GM18511 (cell line): ENCODE data around the gene KCNK6.
A peak's percentile ranks its signal among the peaks of the same experiment; 100 is the strongest.
"Not testable (repeated sequence)": the region's sequence is repeated elsewhere in the genome, so short reads cannot be mapped to it uniquely, and the experiment has no call there.

ENCODE experiments used
- ATAC-seq: cut with Tn5 transposase; IDR thresholded peaks from one replicate; pipeline ENCODE4 v1.9.1; 2021; ENCODE audit warnings: mild to moderate bottlenecking, moderate library complexity; ENCODE audit not compliant: unreplicated experiment

The KCNK6 gene

DNA sequence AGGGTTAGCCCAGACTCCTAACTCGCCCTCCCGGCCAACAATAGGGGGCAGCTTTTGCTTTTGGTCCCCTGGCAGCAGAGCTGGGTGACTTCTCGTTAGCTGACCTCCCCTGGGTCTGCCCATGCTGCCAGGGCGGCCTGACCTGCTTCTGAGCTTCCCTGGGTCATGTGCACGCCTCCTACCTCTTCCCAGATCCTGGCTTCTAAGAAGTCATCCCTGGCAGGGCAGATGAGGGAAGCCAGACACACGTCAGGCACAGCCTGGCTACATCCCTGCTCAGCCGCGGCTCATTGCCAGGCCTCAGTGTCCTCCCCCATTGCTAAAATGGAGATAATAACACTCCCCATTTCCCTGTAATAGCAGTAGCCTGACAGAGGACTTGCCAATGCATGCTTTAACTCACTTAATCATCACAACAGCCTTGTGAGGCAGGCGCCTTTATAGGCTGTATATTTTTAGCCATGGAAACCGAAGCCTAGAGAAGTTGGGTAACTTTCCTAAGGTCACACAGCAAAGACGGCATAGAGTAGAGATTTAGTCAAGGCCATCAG is 2.1 kb downstream of the KCNK6 start:
- no peak for ATAC-seq

DNA sequence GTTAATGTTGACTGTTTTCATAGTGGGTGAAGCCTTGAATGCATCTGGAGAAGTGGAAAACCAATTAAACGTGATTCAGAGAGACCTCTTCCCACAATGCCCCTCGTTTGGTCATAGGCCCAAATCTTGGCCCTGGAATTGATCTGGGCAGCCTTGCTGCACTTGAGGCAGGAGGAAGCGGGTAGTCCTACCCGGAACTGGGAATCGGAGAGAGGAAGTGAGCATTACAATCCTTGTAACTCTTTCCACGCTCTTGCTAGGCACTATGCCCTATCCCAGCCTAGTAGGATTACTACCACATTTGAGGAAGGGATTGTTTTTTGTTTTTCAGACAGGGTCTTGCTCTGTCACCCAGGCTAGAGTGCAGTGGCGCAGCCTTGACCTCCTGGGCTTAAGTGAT is 3.6 kb downstream of the KCNK6 start:
- ATAC-seq = no peak

DNA sequence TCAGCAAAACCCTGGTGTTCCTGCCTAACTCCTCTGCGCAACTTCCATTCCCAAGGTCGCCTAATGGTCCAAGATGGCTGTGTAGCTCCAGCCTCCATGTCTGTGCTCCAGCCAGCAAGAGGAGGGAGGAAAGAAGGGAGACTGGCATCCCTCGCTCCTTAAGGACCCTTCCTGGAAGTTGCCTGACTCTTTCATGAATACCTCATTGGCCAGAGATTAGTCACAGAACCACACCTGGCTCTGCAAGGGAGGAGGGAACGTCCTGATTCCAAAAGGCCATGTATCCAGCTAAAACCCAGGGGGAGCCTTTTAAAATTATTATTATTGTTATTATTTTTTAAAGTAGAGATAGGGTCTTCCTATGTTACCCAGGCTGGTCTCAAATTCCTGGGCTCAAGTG is 4.8 kb downstream of the KCNK6 start:
- ATAC-seq = no peak

DNA sequence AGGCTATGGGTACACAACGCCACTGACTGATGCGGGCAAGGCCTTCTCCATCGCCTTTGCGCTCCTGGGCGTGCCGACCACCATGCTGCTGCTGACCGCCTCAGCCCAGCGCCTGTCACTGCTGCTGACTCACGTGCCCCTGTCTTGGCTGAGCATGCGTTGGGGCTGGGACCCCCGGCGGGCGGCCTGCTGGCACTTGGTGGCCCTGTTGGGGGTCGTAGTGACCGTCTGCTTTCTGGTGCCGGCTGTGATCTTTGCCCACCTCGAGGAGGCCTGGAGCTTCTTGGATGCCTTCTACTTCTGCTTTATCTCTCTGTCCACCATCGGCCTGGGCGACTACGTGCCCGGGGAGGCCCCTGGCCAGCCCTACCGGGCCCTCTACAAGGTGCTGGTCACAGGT is 6.9 kb downstream of the KCNK6 start:
- no peak for ATAC-seq

DNA sequence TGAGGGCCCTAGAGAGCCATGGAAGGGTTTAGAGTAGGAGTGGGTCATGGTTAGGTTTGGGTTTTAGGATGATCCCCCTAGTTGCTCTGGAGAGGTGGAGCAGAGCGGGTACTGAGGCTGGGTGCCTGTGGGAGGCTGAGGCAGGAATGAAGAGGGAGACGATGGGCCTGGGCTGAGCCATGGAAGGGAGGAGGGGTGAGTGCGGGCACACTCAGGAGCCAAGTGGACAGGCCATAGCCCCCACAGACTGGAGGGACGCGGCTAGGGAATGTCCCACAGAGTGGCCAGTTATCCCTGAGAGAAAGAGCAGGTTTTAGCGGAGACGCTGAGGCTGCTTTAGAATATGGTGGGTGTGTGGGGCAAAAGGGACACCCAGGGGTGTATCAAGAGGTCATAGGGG is 10.0 kb downstream of the KCNK6 start:
- no peak for ATAC-seq

DNA sequence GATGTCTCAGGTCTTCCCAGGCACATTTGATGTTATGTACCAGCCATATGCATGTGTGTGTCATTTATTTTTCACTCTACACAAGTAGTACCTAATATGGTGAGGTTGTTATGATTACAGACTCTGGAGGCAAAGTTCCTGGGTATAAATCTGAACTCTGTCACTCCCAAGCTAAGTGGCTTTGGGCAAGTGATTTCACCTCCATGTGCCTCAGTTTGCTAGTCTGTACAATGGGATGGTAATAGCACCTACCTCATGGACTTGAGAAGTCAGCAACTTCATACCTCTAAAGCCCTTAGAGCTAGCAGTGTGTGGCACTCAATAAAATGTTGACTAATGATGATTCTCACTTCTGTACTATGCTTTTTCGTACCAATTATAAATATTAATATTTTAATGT is 12.1 kb downstream of the KCNK6 start:
- no peak for ATAC-seq

DNA sequence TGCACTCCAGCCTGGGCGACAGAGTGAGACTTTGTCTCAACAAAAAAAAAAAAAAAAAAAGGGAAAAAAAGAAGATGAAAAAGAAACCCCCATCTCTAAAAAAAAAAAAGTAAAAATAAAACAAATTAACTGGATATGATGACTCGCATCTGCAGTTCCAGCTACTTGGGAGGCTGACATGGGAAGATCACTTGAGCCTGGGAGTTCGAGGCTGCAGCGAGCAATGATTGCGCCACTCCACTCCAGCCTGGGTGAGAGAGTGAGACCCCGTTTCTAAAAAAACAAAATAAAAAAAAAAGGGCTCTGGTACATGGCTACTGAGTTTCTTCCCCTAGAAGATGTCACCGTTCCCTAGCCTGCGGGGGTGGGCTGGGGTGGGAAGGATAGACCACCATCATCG is 13.6 kb downstream of the KCNK6 start:
- ATAC-seq = no peak

DNA sequence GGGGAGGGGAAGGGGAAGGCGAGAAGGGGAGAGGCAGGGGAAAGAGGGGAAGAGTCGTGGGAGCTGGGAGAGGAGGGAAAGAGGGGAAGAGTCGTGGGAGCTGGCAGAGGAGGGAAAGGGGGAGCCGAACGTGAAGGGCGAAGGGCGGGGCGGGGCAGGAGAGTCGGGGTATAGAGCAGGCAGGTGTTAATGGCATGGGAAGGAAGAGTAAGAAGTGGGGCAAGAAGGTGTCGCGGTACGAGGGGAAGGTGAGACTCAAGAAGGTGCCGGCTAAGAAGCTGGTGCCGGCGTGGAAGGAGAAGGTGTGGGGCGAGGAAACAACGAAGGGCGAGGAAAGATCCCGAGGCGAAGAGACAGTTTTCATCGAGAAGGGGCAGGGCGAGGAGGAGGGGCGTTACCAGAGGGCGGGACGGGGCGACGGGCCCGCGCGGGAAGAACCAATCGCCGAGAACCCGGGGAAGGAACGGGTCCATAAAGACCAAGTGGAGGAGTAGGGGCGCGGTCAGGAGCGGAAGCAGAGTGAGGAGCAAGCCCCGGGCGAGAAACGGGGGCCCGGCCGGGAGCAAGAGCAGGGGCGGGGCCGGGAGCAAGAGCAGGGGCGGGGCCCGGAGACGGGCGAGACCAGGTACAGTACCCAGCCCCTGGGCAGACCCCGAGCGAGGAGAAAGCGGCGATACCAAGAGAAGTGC is 16.4 kb downstream of the KCNK6 start:
- peak; percentile 74 for ATAC-seq

DNA sequence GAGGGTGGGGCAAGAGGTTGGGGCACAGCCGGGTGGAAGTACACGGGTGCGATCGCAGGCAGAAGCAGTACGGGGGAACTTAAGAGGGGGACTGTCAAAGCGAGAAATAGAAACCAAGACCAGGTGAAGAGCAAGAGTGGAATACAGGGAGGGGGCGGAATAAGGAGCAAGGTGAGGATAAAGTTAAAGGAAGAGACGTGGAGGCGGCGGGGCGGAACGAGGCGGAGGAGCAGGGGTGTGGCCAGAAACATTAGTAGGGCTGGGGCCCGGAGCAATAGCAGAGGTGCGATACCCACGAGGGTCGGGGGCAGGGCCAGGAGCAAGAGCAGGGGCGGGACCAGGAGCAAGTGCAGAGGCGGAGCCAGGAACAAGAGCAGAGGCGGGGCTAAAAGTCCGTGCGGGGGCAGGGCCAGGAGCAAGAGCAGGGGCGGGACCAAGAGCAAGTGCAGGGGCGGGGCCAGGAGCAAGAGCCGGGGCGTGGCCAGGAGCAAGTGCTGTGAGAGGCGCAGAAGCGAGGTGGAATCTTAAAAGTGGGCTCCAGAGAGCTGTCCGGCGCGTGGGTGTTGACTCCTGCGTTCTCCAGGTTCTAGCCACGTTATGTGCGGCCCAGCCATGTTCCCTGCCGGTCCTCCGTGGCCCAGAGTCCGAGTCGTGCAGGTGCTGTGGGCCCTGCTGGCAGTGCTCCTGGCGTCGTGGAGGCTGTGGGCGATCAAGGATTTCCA is 17.2 kb downstream of the KCNK6 start:
- ATAC-seq = peak; percentile 54

DNA sequence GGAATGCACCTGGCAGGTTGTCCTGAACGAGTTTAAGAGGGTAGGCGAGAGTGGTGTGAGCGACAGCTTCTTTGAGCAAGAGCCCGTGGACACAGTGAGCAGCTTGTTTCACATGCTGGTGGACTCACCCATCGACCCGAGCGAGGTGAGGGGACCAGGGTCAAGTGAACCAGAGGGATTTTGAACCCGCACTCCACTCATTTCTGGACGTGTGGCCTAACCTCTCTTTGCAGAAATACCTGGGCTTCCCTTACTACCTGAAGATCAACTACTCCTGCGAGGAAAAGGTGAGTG is 17.7 kb downstream of the KCNK6 start:
- no peak for ATAC-seq

DNA sequence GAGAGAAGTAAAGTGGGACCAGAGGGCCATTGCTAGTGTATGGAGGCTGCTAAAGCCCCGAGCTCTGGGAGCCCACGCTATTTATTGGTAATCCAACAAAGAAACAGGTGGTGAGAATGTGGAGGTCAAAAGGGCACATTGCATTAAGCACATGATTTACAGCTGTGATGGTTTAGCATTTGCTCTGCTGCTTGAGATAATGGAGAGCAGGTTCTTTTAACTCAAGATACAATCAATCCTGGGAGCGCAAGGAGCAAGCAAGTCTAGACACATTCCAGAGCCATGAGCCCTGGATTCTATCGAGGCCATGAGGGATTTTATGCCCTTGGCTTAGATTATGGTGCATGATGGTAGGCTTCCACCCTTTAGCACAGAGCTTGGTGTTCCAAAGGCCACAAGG is 19.4 kb downstream of the KCNK6 start:
- not testable (repeated sequence) for ATAC-seq

DNA sequence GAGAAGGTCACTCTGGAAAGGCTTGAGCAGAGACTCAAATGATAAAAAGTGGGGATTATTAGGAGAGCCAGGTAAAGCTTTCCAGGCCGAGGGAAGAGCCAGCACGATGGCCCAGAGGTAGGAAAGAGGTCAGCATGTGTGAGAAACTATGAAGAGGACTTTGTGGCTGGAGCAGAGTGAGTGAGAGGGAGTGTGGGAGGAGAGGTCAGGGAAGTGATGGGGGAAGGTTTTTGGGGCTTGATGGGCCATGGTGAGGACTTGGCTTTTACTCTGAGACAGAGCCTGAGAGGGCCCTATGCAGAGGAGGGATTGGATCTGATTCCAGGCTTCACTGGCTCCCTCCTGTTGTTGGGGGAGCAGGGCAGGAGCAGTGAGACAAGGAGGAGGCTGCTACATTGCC is 21.3 kb downstream of the KCNK6 start:
- no peak for ATAC-seq

DNA sequence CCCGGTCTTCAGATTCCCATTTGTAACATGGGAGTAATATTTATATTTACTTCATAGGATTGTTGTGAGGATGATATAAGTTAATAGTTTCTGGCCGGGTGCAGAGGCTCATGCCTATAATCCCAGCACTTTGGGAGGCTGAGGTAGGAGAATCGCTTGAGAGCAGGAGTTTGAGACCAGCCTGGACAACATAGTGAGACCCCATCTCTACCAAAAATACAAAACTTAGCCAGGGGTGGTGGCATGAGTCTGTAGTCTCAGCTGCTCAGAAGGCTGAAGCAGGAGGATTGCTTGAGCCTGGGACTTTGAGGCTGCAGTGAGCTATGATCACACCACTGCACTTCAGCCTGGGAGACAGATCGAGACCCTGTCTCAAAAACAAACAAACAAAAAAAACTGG is 27.2 kb downstream of the KCNK6 start:
- no peak for ATAC-seq

DNA sequence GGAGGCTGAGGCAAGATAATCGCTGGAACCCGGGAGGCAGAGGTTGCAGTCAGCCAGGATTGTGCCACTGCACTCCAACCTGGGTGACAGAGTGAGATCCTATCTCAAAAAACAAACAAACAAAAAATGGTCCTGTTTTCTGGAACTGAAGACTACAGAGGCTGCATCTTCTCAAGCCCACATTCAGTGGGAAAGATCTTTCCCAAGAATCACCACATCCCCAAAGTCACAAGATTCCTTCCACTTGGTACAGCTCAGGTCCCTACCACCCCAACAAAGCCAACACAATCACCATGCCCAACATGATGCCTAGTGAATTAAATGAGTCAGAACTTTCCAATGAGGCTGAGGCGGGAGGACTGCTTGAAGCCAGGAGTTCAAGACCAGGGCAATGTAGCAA is 31.2 kb downstream of the KCNK6 start:
- ATAC-seq = no peak

DNA sequence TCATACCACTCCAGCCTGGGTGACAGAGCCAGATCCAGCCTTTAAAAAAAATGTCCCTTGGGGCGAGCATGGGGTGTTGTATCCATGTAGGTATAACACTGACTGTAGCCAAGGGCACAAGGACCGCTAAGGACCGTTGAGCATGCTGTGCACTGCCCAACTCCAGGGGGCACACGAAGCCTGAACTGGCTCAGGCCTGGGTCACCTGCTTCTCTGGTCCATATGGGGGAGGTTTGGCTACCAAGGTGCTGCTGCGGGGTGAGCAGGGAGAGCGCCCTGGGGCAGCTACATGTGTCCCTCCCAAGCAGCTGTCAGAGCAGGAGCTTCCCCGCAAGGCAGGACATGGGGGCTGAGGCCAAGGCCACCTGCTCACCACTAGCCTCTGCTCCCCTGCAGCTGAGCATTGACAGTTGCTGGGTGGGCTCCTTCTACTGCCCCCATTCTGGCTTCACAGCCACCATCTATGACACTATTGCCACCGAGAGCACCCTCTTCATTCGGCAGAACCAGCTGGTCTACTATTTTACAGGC is 32.3 kb downstream of the KCNK6 start:
- no peak for ATAC-seq

DNA sequence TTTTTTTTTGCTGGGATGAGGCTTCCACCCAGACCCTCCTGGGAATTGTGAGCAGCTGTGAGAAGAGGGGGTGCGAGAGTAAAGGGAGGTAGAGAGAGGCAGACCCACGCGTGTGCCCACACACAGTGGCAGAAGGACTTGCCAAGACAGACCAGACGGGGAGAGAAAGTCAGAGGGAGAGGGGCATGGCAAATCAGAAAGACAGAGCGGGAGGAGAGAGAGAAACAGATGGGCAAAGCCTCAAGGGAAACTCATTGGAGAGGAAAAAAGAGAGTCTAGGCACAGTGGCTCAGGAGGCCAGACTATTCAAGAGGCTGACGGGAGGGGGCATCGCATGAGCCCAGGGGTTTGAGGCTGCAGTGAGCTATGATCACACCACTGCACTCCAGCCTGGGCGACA is 33.0 kb downstream of the KCNK6 start:
- no peak for ATAC-seq

DNA sequence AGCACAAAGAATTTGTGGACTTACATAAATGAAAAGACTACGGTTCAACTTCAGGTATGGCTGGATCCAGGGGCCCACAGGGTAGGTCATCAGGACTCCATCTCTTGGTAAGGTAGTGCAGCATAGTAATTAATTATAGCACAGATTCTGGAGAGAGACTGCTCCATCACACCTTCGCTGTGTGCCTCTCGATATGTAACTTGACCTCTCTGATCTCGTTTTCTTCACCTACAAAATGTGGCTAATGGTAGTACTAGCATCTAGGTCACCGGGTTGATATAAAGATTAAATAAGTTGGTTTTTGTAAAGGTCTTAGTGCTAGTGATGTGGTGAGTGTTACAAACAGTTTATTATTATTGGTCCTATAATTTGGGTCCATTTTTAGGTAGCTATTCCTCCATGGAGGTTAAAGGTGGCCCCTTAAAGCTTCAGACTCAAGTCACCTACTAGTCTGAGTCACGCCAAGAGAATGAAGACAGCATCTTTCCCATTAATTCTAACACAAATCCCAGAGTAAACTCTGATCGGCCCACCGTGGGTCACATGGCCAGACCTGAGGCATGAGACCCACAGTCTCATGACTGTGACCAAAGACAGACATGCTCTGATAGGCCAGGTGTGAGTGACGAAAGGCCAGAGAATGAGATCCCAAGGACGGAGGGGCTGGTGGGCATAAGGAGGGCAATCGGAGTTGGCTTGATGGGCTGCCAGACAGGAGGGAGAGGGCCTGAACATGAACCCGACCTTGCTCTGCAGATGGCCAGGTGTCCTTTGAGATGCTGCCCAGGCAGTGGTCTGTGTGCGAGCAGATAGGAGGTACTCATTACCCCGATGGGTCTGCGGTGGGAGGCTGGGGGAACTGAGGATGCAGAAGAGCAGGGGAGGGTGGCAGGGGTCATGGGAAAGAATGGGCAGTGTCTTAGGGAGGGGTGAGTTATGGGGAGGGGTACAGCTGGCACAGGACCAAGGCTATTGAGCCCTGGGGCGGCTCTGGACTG is 36.4 kb downstream of the KCNK6 start:
- no peak for ATAC-seq

DNA sequence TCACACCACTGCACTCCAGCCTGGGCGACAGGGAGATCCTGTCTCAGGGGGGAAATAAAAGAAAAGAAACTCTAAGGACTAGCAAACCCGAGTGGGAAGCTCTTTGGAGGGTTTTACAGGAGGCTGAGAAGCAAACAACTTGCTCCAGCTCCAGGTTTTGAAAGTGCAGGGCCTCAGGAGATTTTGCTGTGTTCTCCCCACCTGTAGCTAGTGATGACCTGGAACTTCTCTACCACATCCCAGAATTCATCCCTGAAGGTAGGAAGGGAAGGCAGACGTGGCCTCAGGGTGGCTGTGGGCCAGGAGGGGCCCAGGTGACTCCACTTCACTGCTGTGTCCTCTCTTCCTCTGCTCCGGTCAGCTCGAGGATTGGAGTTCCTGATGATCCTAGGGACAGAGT is 38.4 kb downstream of the KCNK6 start:
- ATAC-seq = no peak

DNA sequence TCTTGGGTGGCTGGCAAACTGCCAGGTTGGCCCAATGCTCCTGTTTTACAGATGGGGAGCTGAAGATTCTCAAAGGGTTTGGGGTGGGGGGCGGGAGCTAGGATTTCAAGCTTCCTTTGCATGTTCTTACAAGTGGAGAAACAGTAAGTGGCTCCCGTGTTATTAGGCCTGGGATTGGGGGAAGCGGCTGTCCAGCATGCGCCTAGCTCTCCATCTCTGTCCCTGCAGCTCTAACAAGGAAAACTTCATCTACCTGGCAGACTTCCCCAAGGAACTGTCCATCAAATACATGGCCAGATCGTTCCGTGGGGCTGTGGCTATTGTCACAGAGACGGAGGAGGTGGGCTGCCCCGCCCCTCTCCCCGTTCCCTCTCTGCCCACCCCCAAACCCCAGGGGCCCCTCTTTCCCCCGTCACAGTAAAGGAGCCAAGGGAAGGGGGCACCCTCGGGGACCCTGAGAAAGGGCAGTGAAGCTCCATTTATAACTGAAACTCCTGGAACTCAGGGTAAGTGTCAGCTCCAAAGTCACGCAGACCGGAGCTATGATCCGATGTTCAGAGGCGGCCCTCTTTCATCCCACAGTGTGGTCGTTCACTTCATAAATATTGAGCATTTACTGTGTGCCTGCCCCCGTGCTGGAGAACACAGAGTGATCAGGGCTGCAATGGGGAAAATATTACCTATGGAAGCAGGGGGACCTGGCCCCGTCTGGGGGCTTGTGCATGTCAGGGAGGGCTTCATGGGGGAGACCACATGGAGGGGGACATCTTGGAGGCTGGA is 39.8 kb downstream of the KCNK6 start:
- no peak for ATAC-seq

DNA sequence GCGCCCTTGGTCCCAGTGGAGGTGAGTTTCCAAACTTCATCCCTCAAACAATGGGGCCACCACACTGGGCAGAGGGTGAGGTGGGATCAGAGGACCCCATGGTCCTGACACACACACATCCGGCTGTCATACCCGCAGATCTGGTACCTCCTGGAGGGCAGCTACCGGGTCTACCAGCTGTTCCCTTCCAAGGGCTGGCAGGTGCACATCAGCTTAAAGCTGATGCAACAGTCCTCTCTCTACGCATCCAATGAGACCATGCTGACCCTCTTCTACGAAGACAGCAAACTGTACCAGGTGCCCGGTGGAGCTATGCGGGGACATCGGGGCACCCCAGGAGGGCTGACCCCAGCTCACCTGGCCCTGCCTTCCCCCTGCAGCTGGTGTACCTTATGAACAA is 40.7 kb downstream of the KCNK6 start:
- no peak for ATAC-seq
